MCF 10A (cell line): Measurements from ENCODE around the gene PIGB. TPM values are rescaled to one million over a fixed set of nuclear protein-coding genes. Genes with fewer than 3 reads are reported as not detected.
"Not testable (repeated sequence)": the region's sequence is repeated elsewhere in the genome, so short reads cannot be mapped to it uniquely, and the experiment has no call there.

Experiments
- BruUV-seq: library from RNA; stranded (reverse); fragments of 400-500 nt; replicated peaks from 2 replicates; lab custom pipeline; 2021; lab: Mats Ljungman, UMichigan
- CTCF ChIA-PET: fragments of 300-600 bp; sonication (Branson Sonifier 250); formaldehyde crosslinking; extraction: SDS; loops from one replicate; lab custom pipeline; 2021; ENCODE audit warnings: antibody characterized with exemption, inconsistent platforms; lab: Yijun Ruan, JAX
- POLR2A ChIA-PET: fragments of 300-600, 350-650 bp; sonication (Branson Sonifier 250); formaldehyde crosslinking; extraction: SDS; loops from one replicate; lab custom pipeline; 2020; ENCODE audit warnings: antibody characterized with exemption, inconsistent platforms; lab: Yijun Ruan, JAX
- DNase-seq: peaks from one replicate; pipeline ENCODE4 v3.0.0-alpha.2; 2018; ENCODE audit not compliant: unreplicated experiment
- H3K27ac Mint-ChIP-seq: one replicate; pipeline ENCODE4 v1.8.0; 2022; ENCODE audit warnings: mild to moderate bottlenecking, low read depth, mixed read lengths; ENCODE audit not compliant: unreplicated experiment
- H3K27me3 Mint-ChIP-seq: one replicate; pipeline ENCODE4 v1.8.0; 2022; ENCODE audit warnings: mixed read lengths; ENCODE audit not compliant: insufficient read depth, unreplicated experiment
- H3K36me3 Mint-ChIP-seq: one replicate; pipeline ENCODE4 v1.8.0; 2022; ENCODE audit warnings: mild to moderate bottlenecking, moderate library complexity, mixed read lengths; ENCODE audit not compliant: insufficient read depth, unreplicated experiment
- H3K4me1 Mint-ChIP-seq: one replicate; pipeline ENCODE4 v1.8.0; 2022; ENCODE audit warnings: mixed read lengths; ENCODE audit not compliant: insufficient read depth, unreplicated experiment
- H3K4me3 Mint-ChIP-seq: one replicate; pipeline ENCODE4 v1.8.0; 2022; ENCODE audit warnings: mild to moderate bottlenecking, moderate library complexity, mixed read lengths; ENCODE audit not compliant: unreplicated experiment
- H3K9me3 Mint-ChIP-seq: one replicate; pipeline ENCODE4 v1.8.0; 2022; ENCODE audit warnings: mixed read lengths; ENCODE audit not compliant: unreplicated experiment
- intact Hi-C: fragments of 100-400 bp; cut with micrococcal nuclease; formaldehyde crosslinking; loops from 2 replicates; pipeline ENCODE4 v1.14.1; 2022
- total RNA-seq: library from RNA; stranded (reverse); gene quantifications from 2 replicates; pipeline ENCODE4 v1.2.3, GENCODE V29; 2022
- TF ChIP-seq, protein P1 (sequence below): fragments of 200-600 bp; IDR thresholded peaks from one replicate; pipeline ENCODE4 v1.8.0; 2022; ENCODE audit warnings: antibody characterized with exemption, mild to moderate bottlenecking; ENCODE audit not compliant: unreplicated experiment

PIGB gene
- total RNA-seq, 1 experiment from 2014 or later = 16.2 TPM

- no peak for DNase-seq
- TF ChIP-seq, protein P1, sequence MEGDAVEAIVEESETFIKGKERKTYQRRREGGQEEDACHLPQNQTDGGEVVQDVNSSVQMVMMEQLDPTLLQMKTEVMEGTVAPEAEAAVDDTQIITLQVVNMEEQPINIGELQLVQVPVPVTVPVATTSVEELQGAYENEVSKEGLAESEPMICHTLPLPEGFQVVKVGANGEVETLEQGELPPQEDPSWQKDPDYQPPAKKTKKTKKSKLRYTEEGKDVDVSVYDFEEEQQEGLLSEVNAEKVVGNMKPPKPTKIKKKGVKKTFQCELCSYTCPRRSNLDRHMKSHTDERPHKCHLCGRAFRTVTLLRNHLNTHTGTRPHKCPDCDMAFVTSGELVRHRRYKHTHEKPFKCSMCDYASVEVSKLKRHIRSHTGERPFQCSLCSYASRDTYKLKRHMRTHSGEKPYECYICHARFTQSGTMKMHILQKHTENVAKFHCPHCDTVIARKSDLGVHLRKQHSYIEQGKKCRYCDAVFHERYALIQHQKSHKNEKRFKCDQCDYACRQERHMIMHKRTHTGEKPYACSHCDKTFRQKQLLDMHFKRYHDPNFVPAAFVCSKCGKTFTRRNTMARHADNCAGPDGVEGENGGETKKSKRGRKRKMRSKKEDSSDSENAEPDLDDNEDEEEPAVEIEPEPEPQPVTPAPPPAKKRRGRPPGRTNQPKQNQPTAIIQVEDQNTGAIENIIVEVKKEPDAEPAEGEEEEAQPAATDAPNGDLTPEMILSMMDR = no peak
- ChIA-PET POLR2A (interaction anchor here (2.3 to 5.2 kb wide), 2 partner anchors 9 to 26 kb away, joined by 7 to 34 read pairs; no protein-coding TSS in a partner anchor), CTCF (interaction anchor here (0.6 to 1.3 kb wide), 4 partner anchors 11 to 179 kb away, joined by 3 read pairs; no protein-coding TSS in a partner anchor)
- H3K36me3 Mint-ChIP-seq = peaks cover 17% of the 10 kb centered on the region
- H3K27me3 Mint-ChIP-seq = no peaks in the 10 kb centered on the region
- H3K27ac Mint-ChIP-seq = no peak overlapping the region
- no peaks in the 10 kb centered on the region for H3K9me3 Mint-ChIP-seq
- BruUV-seq = no TSS peak
- intact Hi-C loops = no loop called here
- H3K4me3 Mint-ChIP-seq = no peak overlapping the region
- peaks cover 23% of the 10 kb centered on the region for H3K4me1 Mint-ChIP-seq
These were observed 41.9 kb upstream of the PIGB start for GRCh38 chr15:55277116-55277564.

DNA sequence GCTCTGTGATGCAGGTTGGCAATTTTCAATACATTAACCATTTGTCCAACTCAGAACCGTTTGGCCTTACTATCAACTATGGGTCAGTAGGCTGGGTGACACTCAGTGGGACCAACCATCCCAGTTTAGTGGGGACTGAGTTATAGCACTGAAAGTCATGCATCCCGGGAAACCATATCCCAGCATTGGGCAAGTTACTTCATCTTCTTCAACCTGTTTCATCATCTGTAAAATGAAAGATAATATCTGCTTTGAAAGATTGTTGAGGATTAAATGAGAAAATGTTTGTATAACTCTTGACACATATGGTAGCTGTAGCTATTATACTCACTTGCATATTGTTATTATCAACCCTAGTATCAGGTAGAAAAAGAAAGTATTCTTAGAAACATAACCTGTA lies 41.3 kb upstream of the PIGB start:
- H3K27me3 Mint-ChIP-seq = no peaks in the 10 kb centered on the region
- CTCF ChIA-PET = interaction anchor here (1.3 kb wide), 2 partner anchors 10 to 13 kb away, joined by 3 to 6 read pairs; no protein-coding TSS in a partner anchor

GRCh38 chr15:55279100-55279745 lies 39.8 kb upstream of the PIGB start:
- Mint-ChIP-seq H3K9me3 (no peaks in the 10 kb centered on the region), H3K36me3 (peaks cover 12% of the 10 kb centered on the region), H3K27me3 (no peaks in the 10 kb centered on the region), H3K4me1 (peaks cover 27% of the 10 kb centered on the region), H3K4me3 (no peak overlapping the region), H3K27ac (peak overlapping the region; percentile 69)
- intact Hi-C loops = no loop called here
- POLR2A ChIA-PET = interaction anchor here (0.7 to 5.2 kb wide), 3 partner anchors 19 to 83 kb away, joined by 3 to 34 read pairs (median 3); partner anchors contain the start of gene RSL24D1
- TF ChIP-seq, protein P1 = no peak
- no TSS peak for BruUV-seq
- DNase-seq = no peak
- CTCF ChIA-PET = interaction anchor here (0.5 to 0.6 kb wide), 2 partner anchors 13 to 62 kb away, joined by 3 read pairs; no protein-coding TSS in a partner anchor

More for the DNA sequence above, 41.3 kb upstream of the PIGB start:
- TF ChIP-seq, protein P1 = no peak
- H3K4me1 Mint-ChIP-seq = peaks cover 27% of the 10 kb centered on the region
- BruUV-seq = no TSS peak
- no peak overlapping the region for H3K27ac Mint-ChIP-seq
- POLR2A ChIA-PET = interaction anchor here (2.3 to 5.2 kb wide), 2 partner anchors 10 to 26 kb away, joined by 7 to 34 read pairs; no protein-coding TSS in a partner anchor
- intact Hi-C loops = no loop called here
- DNase-seq = no peak
- H3K9me3 Mint-ChIP-seq = no peaks in the 10 kb centered on the region
- peaks cover 17% of the 10 kb centered on the region for H3K36me3 Mint-ChIP-seq
- H3K4me3 Mint-ChIP-seq = no peak overlapping the region

- ChIA-PET POLR2A (interaction anchor here (0.6 to 5.2 kb wide), 4 partner anchors 19 to 1328 kb away, joined by 3 to 34 read pairs (median 4); partner anchors contain the start of gene RSL24D1), CTCF (no interaction called here)
- H3K27ac Mint-ChIP-seq = peak overlapping the region; percentile 69
- H3K4me3 Mint-ChIP-seq = no peak overlapping the region
- DNase-seq = peak; percentile 87
- TF ChIP-seq, protein P1 = no peak
- peaks cover 27% of the 10 kb centered on the region for H3K4me1 Mint-ChIP-seq
- intact Hi-C loops = no loop called here
- no peaks in the 10 kb centered on the region for H3K9me3 Mint-ChIP-seq
- H3K27me3 Mint-ChIP-seq = no peaks in the 10 kb centered on the region
- BruUV-seq = no TSS peak
- H3K36me3 Mint-ChIP-seq = peaks cover 9% of the 10 kb centered on the region
These were observed 39.2 kb upstream of the PIGB start for GRCh38 chr15:55279746-55280351.

GRCh38 chr15:55280589-55280988 lies 38.4 kb upstream of the PIGB start:
- ChIA-PET CTCF (interaction anchor here (1.0 kb wide), 1 partner anchor 35 kb away, joined by 3 read pairs; no protein-coding TSS in a partner anchor), POLR2A (interaction anchor here (5.2 kb wide), 1 partner anchor 29 kb away, joined by 34 read pairs; no protein-coding TSS in a partner anchor)
- H3K9me3 Mint-ChIP-seq, H3K4me3 Mint-ChIP-seq, H3K27me3 Mint-ChIP-seq, DNase-seq, BruUV-seq, intact Hi-C loops, H3K36me3 Mint-ChIP-seq: not testable (repeated sequence)
- Mint-ChIP-seq H3K27ac (peak overlapping the region; percentile 69), H3K4me1 (peaks cover 27% of the 10 kb centered on the region)
